ENCODE results near the gene TIMM23. TPM values are rescaled to one million over a fixed set of nuclear protein-coding genes. Genes with fewer than 3 reads are reported as not detected.

TIMM23 gene
- total RNA-seq, 1 experiment from 2014 or later = 99.0 TPM

DNA sequence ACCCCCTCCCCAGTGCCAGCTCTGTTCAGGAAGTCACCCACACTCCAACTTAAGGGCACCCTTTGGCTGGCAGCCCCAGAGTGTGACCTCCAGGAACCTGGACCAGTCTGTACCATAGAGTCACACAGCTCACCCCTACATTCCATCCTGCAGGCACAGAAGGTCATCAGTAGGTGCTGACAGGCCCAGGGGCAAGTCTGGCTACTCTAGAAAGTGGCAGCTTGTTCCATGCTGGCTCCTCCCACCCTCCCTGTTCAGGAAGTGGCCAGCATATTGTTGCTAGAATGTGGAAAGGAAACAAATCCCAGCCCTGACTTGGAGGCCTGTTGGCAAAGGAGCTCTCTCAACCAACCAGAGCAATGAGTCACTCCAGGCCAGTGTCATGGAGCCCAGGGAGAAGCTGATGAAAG, 61.3 kb downstream of the TIMM23 start:
- ATAC-seq (no peak), DNase-seq (ENCODE audit: low spot score) (no peak)
- H3K9me3 Mint-ChIP-seq = no peaks in the 10 kb centered on the region
- peaks cover 21% of the 10 kb centered on the region for H3K4me1 Mint-ChIP-seq
- H3K27me3 Mint-ChIP-seq (ENCODE audit: low read depth) = no peaks in the 10 kb centered on the region
- no peaks in the 10 kb centered on the region for H3K36me3 Mint-ChIP-seq
- ChIA-PET CTCF (no interaction called here), POLR2A (no interaction called here)
- H3K27ac Mint-ChIP-seq = no peak overlapping the region
- no peak overlapping the region for H3K4me3 Mint-ChIP-seq
- TF ChIP-seq, protein P1, sequence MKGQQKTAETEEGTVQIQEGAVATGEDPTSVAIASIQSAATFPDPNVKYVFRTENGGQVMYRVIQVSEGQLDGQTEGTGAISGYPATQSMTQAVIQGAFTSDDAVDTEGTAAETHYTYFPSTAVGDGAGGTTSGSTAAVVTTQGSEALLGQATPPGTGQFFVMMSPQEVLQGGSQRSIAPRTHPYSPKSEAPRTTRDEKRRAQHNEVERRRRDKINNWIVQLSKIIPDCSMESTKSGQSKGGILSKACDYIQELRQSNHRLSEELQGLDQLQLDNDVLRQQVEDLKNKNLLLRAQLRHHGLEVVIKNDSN (CRISPR knock-in tag; IDR thresholded peaks at IDR 0.05) = no peak
- TF ChIP-seq, protein P2, sequence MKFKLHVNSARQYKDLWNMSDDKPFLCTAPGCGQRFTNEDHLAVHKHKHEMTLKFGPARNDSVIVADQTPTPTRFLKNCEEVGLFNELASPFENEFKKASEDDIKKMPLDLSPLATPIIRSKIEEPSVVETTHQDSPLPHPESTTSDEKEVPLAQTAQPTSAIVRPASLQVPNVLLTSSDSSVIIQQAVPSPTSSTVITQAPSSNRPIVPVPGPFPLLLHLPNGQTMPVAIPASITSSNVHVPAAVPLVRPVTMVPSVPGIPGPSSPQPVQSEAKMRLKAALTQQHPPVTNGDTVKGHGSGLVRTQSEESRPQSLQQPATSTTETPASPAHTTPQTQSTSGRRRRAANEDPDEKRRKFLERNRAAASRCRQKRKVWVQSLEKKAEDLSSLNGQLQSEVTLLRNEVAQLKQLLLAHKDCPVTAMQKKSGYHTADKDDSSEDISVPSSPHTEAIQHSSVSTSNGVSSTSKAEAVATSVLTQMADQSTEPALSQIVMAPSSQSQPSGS (CRISPR knock-in tag; IDR thresholded peaks at IDR 0.05; ENCODE audit: borderline replicate concordance, low read depth) = no peak
- no peak for TF ChIP-seq GABPB1 (CRISPR knock-in tag; IDR thresholded peaks at IDR 0.05)
- no peak for TF ChIP-seq MYBL2 (CRISPR knock-in tag; IDR thresholded peaks at IDR 0.05)
- no peak for TF ChIP-seq FOXP1 (CRISPR knock-in tag; IDR thresholded peaks at IDR 0.05; ENCODE audit: borderline replicate concordance)
- TF ChIP-seq RELA (CRISPR knock-in tag; IDR thresholded peaks at IDR 0.05; ENCODE audit: borderline replicate concordance) = no peak
- TF ChIP-seq TEAD1 (CRISPR knock-in tag; IDR thresholded peaks at IDR 0.05) = no peak
- TF ChIP-seq, protein P3, sequence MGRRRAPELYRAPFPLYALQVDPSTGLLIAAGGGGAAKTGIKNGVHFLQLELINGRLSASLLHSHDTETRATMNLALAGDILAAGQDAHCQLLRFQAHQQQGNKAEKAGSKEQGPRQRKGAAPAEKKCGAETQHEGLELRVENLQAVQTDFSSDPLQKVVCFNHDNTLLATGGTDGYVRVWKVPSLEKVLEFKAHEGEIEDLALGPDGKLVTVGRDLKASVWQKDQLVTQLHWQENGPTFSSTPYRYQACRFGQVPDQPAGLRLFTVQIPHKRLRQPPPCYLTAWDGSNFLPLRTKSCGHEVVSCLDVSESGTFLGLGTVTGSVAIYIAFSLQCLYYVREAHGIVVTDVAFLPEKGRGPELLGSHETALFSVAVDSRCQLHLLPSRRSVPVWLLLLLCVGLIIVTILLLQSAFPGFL (CRISPR knock-in tag; IDR thresholded peaks at IDR 0.05; ENCODE audit: borderline replicate concordance) = no peak
- TF ChIP-seq NFATC4 (CRISPR knock-in tag; IDR thresholded peaks at IDR 0.05) = no peak
- no peak for TF ChIP-seq ATF1 (CRISPR knock-in tag; IDR thresholded peaks at IDR 0.05)
- TF ChIP-seq, protein P4, sequence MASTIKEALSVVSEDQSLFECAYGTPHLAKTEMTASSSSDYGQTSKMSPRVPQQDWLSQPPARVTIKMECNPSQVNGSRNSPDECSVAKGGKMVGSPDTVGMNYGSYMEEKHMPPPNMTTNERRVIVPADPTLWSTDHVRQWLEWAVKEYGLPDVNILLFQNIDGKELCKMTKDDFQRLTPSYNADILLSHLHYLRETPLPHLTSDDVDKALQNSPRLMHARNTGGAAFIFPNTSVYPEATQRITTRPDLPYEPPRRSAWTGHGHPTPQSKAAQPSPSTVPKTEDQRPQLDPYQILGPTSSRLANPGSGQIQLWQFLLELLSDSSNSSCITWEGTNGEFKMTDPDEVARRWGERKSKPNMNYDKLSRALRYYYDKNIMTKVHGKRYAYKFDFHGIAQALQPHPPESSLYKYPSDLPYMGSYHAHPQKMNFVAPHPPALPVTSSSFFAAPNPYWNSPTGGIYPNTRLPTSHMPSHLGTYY (CRISPR knock-in tag; IDR thresholded peaks at IDR 0.05) = no peak
- TF ChIP-seq ZNF396 (CRISPR knock-in tag; IDR thresholded peaks at IDR 0.05; ENCODE audit: borderline replicate concordance) = no peak
- TF ChIP-seq MXD4 (CRISPR knock-in tag; IDR thresholded peaks at IDR 0.05; ENCODE audit: borderline replicate concordance) = no peak
- TF ChIP-seq, protein P5, sequence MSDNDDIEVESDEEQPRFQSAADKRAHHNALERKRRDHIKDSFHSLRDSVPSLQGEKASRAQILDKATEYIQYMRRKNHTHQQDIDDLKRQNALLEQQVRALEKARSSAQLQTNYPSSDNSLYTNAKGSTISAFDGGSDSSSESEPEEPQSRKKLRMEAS (CRISPR knock-in tag; IDR thresholded peaks at IDR 0.05) = no peak
- no peak for TF ChIP-seq ZBTB21 (CRISPR knock-in tag; IDR thresholded peaks at IDR 0.05; ENCODE audit: borderline replicate concordance)
- TF ChIP-seq, protein P6, sequence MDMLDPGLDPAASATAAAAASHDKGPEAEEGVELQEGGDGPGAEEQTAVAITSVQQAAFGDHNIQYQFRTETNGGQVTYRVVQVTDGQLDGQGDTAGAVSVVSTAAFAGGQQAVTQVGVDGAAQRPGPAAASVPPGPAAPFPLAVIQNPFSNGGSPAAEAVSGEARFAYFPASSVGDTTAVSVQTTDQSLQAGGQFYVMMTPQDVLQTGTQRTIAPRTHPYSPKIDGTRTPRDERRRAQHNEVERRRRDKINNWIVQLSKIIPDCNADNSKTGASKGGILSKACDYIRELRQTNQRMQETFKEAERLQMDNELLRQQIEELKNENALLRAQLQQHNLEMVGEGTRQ (CRISPR knock-in tag; IDR thresholded peaks at IDR 0.05) = no peak
- no peak for TF ChIP-seq ZNF263 (CRISPR knock-in tag; IDR thresholded peaks at IDR 0.05; ENCODE audit: low read depth)
- no peak for TF ChIP-seq CREB1 (CRISPR knock-in tag; IDR thresholded peaks at IDR 0.05)

DNA sequence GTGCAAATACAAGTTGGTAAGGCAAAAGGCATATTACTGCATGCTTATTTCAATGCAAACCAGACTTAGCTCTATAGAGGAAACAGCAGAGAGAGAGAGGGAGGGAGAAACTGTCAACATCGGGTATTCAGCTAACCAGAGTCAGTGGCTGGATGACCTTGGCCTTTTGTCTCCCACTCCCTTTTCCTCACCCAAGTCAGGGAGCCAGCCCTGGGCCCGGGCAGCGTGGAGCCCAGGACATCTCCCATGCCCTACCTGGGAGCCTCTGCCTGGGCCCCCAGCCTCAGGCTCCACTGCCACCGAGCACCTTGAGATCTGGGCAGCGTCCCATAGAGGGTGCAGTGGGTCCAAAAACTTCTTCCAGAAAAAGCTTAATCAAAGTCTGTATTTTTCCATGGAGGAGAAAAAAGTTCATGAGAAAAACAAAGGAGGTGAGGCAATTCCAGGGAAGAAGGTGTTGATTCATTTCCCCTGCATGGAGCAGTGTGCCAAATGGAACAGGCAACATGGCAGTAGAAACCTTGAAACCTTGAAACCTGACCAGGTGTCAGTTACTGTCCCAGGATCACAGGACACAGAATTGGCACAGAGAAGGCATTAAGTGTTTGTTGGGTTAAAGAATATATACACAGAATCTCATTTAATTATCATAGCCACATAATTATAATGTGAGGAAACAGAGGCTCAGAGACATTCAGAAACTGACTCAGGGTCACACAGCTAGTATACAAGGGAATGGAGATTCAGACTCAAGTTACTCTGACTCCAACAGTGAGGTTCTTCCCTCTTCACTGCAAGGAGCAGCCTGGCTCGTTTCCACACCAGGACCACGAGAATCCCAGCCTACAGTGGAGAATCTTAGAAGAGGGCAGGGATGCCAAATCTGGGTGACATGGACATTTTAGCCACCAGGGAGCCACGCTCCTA, 63.9 kb downstream of the TIMM23 start:
- Mint-ChIP-seq H3K27me3 (ENCODE audit: low read depth) (no peaks in the 10 kb centered on the region), H3K36me3 (no peaks in the 10 kb centered on the region), H3K27ac (no peak overlapping the region), H3K9me3 (no peaks in the 10 kb centered on the region), H3K4me1 (peaks cover 3% of the 10 kb centered on the region; the same call in 1 of the 2 replicates), H3K4me3 (no peak overlapping the region)
- POLR2A ChIA-PET = no interaction called here
- ATAC-seq = peak; percentile 90
- peak; percentile 41; the same call in 1 of the 2 replicates for TF ChIP-seq GABPB1 (CRISPR knock-in tag; IDR thresholded peaks at IDR 0.05)
- TF ChIP-seq FOXK1 (CRISPR knock-in tag; IDR thresholded peaks at IDR 0.05) = no peak
- no peak for DNase-seq (ENCODE audit: low spot score)
- CTCF ChIA-PET = interaction anchor here (0.6 to 1.1 kb wide), 3 partner anchors 14 to 193 kb away, joined by 3 to 4 read pairs (median 3); no protein-coding TSS in a partner anchor

Data from WTC11 (cell line).